Rectal smooth muscle tissue (tissue), 1 donor: ENCODE measurements around the gene MUS81.
"Not testable (repeated sequence)": the region's sequence is repeated elsewhere in the genome, so short reads cannot be mapped to it uniquely, and the experiment has no call there.

Experiments
- H3K27ac ChIP-seq: one replicate; pipeline ENCODE4 v1.7.0; 2013; ENCODE audit warnings: low read depth, low read length, inconsistent platforms
- H3K27me3 ChIP-seq: one replicate; pipeline ENCODE4 v1.7.0; 2013; ENCODE audit warnings: low read length; ENCODE audit not compliant: control insufficient read depth, insufficient read depth
- H3K36me3 ChIP-seq: one replicate; pipeline ENCODE4 v1.7.0; 2013; ENCODE audit warnings: low read length; ENCODE audit not compliant: control insufficient read depth, insufficient read depth
- H3K4me1 ChIP-seq: one replicate; pipeline ENCODE4 v1.7.0; 2013; ENCODE audit warnings: low read length; ENCODE audit not compliant: control insufficient read depth, insufficient read depth
- H3K4me3 ChIP-seq: one replicate; pipeline ENCODE4 v1.7.0; 2013; ENCODE audit warnings: low read length
- H3K9ac ChIP-seq: one replicate; pipeline ENCODE4 v1.7.0; 2013; ENCODE audit warnings: low read length

The MUS81 gene

DNA sequence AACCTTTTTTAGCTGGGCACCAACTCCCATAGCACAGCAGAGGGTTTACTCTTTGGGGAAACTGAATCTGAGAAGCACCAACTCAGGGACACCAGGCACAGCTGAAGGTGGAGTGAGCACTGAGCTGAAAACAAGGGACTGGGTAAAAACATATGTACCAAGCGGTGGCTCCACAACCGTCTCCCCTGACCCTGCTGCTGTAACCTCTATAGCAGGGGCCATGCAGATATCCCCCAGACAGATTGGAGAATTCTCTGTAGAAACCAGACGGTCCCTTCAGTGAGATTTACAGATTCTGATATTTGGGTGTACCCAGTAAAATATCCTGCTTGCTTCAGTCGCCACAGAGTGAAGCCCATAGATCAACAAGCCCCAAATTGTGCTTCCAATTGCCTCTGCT lies 30.8 kb upstream of the MUS81 start:
- no peak overlapping the region for H3K4me3 ChIP-seq
- H3K9ac ChIP-seq = no peak overlapping the region
- H3K27me3 ChIP-seq = no peaks in the 10 kb centered on the region
- H3K36me3 ChIP-seq = no peaks in the 10 kb centered on the region
- no peak overlapping the region for H3K27ac ChIP-seq
- H3K4me1 ChIP-seq = peaks cover 8% of the 10 kb centered on the region

DNA sequence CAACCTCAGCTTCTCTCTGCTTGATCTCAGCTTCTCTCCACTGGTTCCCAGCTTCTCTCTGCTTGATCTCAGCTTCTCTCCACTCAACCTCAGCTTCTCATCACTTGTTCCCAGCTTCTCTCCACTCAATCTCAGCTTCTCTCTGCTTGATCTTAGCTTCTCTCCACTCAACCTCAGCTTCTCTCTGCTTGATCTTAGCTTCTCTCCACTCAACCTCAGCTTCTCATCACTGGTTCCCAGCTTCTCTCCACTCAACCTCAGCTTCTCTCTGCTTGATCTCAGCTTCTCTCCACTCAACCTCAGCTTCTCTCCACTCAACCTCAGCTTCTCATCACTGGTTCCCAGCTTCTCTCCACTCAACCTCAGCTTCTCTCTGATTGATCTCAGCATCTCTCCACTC lies 28.0 kb upstream of the MUS81 start:
- not testable (repeated sequence) for H3K4me1 ChIP-seq, H3K27ac ChIP-seq, H3K9ac ChIP-seq, H3K36me3 ChIP-seq, H3K4me3 ChIP-seq, H3K27me3 ChIP-seq

DNA sequence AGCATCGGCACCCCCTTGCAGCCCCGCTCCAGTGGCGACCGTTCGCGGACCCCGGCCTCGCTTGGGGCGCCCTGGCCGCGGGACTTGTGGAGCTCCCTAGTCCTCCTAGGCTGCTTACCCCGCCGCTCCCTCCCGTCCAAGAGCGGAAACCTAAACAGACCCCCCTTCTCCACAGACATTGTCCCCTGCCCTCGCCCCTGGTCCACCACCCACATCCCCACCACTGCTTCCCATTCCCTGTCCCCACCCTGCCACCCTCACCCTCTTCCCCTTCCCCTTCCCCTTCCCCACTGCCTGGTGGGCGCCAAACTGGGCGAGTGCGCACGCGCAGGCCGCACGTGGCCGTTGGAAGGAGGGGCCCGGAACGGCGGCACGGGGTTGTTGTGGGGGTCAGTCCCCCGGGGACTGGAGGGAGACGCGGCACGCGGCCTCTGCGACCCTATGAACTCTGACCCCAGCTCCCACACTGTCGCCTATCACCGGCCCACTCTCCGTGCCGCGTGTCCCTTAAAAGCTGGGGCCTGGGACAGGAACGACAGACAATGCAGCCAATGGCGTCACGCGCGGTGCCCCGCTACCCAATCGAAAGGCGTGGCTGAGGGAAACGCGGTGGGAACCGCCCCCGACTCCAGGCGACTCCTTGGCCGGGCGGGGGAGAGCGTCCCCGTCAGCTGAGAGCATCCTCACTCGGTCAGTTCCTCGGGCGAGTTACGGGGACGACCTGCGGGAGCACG lies 26.8 kb upstream of the MUS81 start, which contains the start of gene SNX32:
Gene SNX32 (plus strand): TSS at position 667 of the 734 bp plus-strand sequence. CDS start 103 bp downstream, outside the sequence.
- H3K36me3 ChIP-seq = no peaks in the 10 kb centered on the region
- peak within 1 kb of the TSS; percentile 64 for H3K9ac ChIP-seq
- H3K27ac ChIP-seq = peak within 1 kb of the TSS; percentile 56
- peak within 1 kb of the TSS; percentile 73 for H3K4me3 ChIP-seq
- no peaks in the 10 kb centered on the region for H3K27me3 ChIP-seq
- peaks cover 10% of the 10 kb centered on the region for H3K4me1 ChIP-seq

DNA sequence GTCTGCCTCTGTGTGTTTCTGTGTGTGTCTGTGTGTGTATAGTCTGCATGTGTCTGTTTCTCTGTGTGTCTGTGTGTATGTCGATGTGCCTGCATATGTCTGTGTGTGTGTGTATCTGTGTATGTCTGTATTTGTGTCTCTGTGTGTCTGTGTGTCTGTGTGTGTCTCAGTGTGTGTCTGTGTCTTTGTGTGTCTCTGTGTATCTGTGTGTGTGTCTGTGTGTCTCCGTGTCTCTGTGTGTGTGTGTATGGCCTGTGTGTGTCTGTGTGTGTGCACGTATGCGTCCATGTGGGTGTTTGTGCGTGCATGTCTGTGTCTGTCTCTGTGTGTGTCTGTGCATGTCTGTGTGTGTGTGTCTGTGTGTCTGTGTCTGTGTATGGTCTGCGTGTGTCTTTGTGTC lies 26.0 kb upstream of the MUS81 start:
- H3K9ac ChIP-seq = no peak overlapping the region
- peak overlapping the region; percentile 73 for H3K4me3 ChIP-seq
- H3K4me1 ChIP-seq = peaks cover 10% of the 10 kb centered on the region
- H3K27ac ChIP-seq = no peak overlapping the region
- no peaks in the 10 kb centered on the region for H3K36me3 ChIP-seq
- no peaks in the 10 kb centered on the region for H3K27me3 ChIP-seq

DNA sequence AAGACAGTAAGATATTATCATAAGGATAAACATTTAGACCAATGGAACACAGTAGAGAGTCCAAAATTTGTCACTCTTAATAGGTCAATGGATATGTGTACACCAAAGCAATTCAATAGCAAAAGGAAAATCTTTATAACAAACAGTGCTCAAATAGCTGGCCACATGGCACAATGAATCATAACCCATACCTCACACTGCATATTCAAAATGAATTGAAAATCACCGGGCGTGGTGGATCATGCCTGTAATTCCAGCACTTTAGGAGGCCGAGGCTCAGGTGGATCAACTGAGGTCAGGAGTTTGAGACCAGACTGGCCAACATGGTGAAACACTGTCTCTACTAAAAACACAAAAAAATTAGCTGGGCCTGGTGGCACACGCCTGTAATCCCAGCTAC lies 18.1 kb upstream of the MUS81 start:
- no peak overlapping the region for H3K27ac ChIP-seq
- H3K4me1 ChIP-seq = no peaks in the 10 kb centered on the region
- H3K27me3 ChIP-seq = no peaks in the 10 kb centered on the region
- no peak overlapping the region for H3K4me3 ChIP-seq
- no peak overlapping the region for H3K9ac ChIP-seq
- H3K36me3 ChIP-seq = no peaks in the 10 kb centered on the region

DNA sequence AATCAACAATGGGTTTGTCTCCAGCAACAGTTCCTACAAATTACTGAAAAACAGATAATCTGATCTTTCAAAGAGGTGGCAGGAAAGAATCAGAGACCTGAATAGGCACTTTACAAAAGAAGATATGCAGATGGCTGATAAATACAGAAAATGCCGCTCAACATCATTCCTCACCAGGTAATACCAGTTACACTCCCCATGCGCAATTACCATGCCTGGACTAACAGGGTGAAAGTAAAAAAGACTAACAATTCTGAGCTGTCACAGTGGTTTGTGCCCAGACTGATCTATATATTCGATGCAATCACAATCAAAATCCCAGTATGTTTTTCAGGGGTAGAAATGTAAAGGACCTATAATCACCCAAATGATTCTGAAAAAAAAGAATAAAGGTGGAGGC lies 16.4 kb upstream of the MUS81 start:
- H3K4me1 ChIP-seq = no peaks in the 10 kb centered on the region
- H3K4me3 ChIP-seq = no peak overlapping the region
- H3K9ac ChIP-seq = no peak overlapping the region
- no peak overlapping the region for H3K27ac ChIP-seq
- H3K36me3 ChIP-seq = no peaks in the 10 kb centered on the region
- H3K27me3 ChIP-seq = no peaks in the 10 kb centered on the region

DNA sequence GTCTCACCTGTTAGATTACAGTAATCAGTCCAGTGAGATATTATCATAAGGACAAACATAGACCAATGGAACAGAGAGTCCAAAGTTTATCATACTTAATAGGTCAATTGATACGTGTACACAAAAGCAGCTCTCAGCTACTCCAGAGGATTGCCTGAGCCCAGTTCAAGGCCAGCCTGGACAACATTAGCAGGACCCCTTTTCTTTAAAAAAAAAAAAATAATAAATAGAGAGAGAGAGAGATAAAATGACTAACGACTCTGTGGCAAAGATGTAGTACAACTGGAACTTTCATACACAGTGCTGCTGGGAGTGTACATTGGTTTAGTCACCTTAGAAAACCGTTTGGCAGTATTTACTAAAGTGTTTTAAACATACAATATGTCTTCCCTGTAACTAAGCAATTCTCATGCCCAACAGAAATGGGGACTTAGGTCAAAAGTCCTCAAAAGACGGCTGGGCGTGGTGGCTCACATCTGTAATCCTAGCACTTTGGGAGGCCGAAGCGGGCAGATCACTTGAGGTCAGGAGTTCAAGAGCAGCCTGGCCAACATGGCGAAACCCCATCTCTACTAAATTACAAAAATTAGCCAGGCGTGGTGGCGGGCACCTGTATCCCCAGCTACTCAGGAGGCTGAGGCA lies 15.9 kb upstream of the MUS81 start:
- no peaks in the 10 kb centered on the region for H3K27me3 ChIP-seq

DNA sequence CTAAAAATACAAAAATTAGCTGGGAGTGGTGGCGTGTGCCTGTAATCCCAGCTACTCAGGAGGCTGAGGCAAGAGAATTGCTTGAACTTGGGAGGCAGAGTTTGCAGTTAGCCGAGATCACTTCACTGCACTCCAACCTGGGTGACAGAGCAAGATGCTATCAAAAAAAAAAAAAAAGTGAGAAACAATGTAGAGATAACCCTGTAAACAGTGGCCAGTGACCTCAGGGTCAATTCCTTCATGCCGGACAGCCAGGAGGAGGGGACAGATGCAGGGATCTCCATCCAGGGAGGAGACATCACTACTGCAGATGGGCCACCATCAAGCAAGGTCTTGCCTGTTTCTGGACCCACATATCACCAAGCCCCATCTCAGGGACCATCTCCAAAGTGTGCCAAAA lies 12.5 kb upstream of the MUS81 start:
- H3K4me3 ChIP-seq = no peak overlapping the region
- peaks cover 8% of the 10 kb centered on the region for H3K36me3 ChIP-seq
- H3K27me3 ChIP-seq = no peaks in the 10 kb centered on the region
- no peak overlapping the region for H3K9ac ChIP-seq
- no peak overlapping the region for H3K27ac ChIP-seq
- H3K4me1 ChIP-seq = no peaks in the 10 kb centered on the region

More for the DNA sequence above, 15.9 kb upstream of the MUS81 start:
- H3K4me1 ChIP-seq = no peaks in the 10 kb centered on the region
- H3K36me3 ChIP-seq = no peaks in the 10 kb centered on the region
- H3K27ac ChIP-seq = no peak overlapping the region
- no peak overlapping the region for H3K9ac ChIP-seq
- H3K4me3 ChIP-seq = no peak overlapping the region

DNA sequence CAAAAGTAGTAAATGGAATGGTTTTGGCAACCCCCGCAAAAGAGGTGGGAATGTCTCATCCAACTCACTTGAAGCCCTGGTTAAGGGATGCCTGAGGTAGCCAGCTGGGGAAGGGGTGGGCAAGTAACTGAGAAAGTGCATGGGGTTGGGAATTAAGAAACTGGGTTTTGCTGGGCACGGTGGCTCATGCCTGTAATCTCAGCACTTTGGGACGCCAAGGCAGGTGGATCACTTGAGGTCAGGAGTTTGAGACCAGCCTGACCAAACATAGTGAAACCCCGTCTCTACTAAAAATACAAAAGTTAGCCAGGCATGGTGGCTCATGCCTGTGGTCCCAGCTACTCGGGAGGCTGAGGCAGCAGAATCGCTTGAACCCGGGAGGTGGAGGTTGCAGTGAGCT lies 11.5 kb upstream of the MUS81 start:
- H3K36me3 ChIP-seq = peaks cover 14% of the 10 kb centered on the region
- not testable (repeated sequence) for H3K4me1 ChIP-seq, H3K4me3 ChIP-seq, H3K27ac ChIP-seq, H3K27me3 ChIP-seq, H3K9ac ChIP-seq

DNA sequence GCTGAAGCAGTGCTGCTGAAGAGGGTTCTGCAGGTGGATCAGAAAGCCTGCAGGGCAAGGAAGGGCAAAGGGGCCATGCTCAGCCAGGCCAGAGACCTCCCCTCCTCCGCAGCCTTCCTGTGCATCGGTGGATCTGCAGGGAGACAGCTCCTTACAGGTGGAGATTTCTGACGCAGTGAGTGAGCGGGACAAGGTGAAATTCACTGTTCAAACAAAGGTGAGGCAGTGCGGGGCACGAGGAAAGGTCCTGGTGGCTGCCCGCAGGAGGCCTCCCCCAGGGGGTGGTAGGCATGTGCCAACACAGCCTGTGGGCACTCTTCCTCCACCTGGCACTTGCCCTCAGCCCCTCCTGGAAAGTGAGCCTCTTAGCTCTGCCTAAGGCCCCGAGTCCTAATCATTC lies 10.9 kb upstream of the MUS81 start:
- H3K4me1 ChIP-seq = no peaks in the 10 kb centered on the region
- no peak overlapping the region for H3K4me3 ChIP-seq
- H3K36me3 ChIP-seq = peaks cover 20% of the 10 kb centered on the region
- no peak overlapping the region for H3K27ac ChIP-seq
- no peak overlapping the region for H3K9ac ChIP-seq
- no peaks in the 10 kb centered on the region for H3K27me3 ChIP-seq

DNA sequence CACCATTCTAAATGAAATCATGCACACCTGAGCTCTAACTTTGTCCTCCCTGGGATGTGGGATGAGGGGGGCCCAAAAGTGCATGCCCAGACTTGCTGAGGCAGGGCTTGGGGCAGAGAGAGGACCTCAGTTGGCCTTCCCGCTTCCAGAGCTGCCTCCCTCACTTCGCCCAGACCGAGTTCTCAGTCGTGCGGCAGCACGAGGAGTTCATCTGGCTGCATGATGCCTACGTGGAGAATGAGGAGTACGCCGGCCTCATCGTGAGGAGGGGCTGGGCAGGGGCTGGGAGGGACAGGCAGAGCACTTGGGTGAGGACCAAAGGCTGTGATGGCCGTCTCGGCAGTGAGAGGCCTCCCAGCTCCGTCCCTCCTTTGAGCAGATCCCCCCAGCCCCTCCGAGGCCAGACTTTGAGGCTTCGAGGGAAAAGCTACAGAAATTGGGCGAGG lies 10.4 kb upstream of the MUS81 start:
- Histone ChIP-seq H3K27me3 (no peaks in the 10 kb centered on the region), H3K4me1 (no peaks in the 10 kb centered on the region), H3K4me3 (no peak overlapping the region), H3K9ac (no peak overlapping the region), H3K36me3 (peaks cover 24% of the 10 kb centered on the region), H3K27ac (no peak overlapping the region)

DNA sequence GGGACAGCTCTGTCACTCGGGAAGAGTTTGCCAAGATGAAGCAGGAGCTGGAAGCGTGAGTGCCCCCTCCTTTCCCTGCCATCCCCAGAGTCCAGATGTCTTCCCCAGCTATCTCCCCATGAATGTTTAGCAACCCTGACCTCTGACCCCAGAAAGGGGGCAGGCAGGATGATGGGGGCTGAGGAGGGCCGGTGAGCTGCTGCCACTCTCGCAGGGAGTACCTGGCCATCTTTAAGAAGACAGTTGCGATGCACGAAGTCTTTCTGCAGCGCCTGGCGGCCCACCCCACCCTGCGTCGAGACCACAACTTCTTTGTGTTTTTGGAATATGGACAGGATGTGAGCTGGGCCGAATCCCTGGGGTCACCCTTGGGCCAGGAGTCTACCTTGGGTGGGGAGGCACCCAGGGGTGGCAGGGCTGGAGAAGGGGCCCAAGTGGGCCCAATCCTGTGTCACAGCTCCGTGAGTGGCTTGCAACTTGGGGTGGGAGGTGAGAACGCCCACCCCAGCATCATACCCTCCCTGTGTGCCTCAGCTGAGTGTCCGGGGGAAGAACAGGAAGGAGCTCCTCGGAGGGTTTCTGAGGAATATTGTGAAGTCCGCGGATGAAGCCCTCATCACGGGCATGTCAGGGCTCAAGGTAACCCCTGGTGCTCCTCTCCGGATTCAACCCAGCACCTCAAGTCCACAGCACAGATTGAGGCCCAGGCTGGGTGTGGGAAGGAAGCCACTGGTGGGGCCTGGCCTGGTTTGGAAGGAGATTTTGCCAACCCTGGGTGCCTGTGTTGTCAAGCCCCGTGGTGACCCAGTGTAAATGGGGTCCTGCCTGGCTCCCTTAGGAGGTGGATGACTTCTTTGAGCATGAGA lies 9.8 kb upstream of the MUS81 start:
- peaks cover 30% of the 10 kb centered on the region for H3K36me3 ChIP-seq
- H3K9ac ChIP-seq = no peak overlapping the region
- no peak overlapping the region for H3K4me3 ChIP-seq
- no peaks in the 10 kb centered on the region for H3K4me1 ChIP-seq
- no peaks in the 10 kb centered on the region for H3K27me3 ChIP-seq
- no peak overlapping the region for H3K27ac ChIP-seq
